ENCODE measurements around the gene FAM204A.
A peak's percentile ranks its signal among the peaks of the same experiment; 100 is the strongest.

FAM204A gene

DNA sequence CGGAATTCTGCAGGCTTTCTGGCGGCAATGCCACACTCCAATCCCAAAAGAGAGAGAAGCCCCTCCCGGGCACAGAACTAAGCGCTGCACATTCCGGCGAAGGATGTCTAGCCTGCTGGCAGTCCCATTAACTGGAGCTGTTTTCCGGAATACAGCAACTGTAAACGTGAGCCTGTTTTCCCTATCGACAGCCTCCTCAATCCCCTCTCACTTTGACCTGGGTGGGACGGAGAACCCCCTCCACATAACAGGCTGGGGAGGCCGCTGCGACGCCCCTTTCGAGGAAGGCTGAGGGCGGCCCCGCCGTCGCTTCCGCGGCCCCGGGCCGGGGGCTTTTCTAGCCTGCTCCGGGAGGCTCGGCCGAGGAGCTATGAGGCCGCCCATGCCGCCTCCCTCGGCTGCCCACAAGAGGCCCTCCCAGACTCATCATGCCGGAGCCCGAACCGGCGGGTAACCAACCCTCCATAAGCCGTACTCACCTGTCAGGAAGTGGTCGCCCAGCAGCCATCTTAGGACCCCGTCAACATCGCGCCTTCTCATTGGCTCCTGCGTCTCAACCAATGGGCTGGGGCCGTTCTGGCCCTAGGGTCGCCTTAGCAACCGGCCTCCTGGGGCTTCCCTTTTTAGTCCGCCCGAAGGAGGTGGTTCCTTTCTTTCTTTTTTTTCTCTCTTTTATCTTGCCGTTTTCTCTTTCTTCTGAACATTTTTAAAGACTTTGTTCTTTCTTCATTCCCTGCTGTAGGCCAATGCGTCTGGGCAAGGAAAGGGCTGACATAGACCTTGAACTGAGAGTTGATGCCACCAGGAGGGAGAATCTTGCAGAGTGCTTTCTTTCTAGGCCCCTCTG lies at the start of gene FAM204A:
Gene FAM204A (minus strand): TSS at position 534 of the 847 bp plus-strand sequence. CDS start 5,909 bp downstream, outside the sequence.
- TF ChIP-seq GATA1 (IDR thresholded peaks at IDR 0.05; ENCODE audit: low read depth, low read length) = no peak
- peak; percentile 79 for TF ChIP-seq POLR2A (IDR thresholded peaks at IDR 0.05; ENCODE audit: low read length)

GRCh38 chr10:118383699-118384098 lies 41.6 kb upstream of the FAM204A start:
- no peak for TF ChIP-seq GATA1 (IDR thresholded peaks at IDR 0.05; ENCODE audit: low read depth, low read length)
- no peak for TF ChIP-seq POLR2A (IDR thresholded peaks at IDR 0.05; ENCODE audit: low read length)

More for the DNA sequence above, at the start of gene FAM204A:
- peak; percentile 95 to 97 for DNase-seq

DNA sequence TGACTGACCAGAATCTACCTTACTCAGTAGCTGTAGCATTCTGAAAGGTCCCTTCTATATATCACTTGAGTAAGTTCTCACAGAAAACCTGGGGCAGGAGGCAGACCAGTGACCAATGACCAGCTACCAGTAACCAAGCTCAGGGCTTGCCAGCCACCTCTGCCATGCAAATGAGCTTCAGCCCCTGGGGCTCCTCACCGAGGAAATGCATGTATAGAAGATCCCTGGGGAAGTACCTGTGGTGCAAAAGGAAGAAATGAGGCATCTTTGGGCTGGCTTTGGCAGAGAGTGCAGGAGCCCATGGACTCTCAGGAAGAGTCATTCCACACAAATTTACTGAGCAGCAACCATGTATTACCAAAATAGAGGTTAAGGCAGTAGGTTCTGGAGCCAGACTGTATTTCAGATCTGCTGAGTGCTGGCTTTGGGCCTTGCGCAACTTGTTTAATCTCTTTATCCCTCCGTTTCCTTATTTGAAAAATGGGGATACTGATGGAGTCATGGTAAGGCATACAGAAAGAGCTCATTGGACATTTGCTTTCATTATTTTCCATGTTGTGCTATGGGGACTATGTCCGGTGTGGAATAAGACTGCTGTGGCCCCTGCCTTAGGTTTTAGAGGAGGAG lies 41.1 kb upstream of the FAM204A start:
- DNase-seq = no peak
- TF ChIP-seq POLR2A (IDR thresholded peaks at IDR 0.05; ENCODE audit: low read length) (no peak), GATA1 (IDR thresholded peaks at IDR 0.05; ENCODE audit: low read depth, low read length) (no peak)

More at GRCh38 chr10:118383699-118384098, 41.6 kb upstream of the FAM204A start:
- DNase-seq = no peak

DNA sequence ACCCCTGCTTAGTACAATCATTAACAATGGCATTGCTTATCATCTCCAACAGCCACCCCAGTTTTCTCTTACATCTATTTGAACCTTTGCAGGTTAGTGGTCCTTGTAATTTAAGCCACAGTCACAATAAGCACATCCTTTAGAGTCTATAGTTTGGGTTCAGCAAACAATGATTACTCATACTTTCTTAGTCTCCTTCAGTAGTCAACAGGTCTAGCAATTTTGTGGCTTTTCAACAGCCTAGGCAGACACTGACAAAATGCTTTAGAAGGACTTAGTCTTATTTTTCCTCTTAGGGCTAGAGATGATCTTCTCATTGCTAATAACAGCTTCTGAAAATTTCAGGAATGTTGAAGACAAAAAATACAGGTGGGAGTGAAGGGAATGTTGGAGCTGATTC lies 32.3 kb upstream of the FAM204A start:
- TF ChIP-seq POLR2A (IDR thresholded peaks at IDR 0.05; ENCODE audit: low read length) = no peak
- no peak for TF ChIP-seq GATA1 (IDR thresholded peaks at IDR 0.05; ENCODE audit: low read depth, low read length)
- DNase-seq = no peak

DNA sequence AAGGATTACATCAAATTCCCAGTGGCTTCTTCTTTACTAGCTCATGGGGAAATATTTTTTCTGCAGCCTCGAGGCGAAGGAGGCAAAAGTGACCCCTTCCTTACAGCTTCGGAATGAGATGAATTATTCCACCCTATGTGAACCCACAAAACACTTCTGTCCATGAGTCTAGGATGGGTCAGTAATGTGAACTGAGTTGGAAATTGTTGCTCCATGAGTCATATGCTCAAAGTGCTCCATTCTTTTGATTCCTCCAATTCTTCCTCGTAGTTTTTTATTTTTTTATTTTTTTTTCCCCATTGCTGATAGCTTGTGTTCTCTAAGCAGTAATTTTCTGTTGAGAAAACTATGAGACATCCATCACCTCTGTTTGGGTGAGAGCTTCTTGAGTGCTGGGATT lies 31.7 kb upstream of the FAM204A start:
- DNase-seq = no peak

GRCh38 chr10:118370499-118370898 lies 28.4 kb upstream of the FAM204A start:
- no peak for DNase-seq
- TF ChIP-seq GATA1 (IDR thresholded peaks at IDR 0.05; ENCODE audit: low read depth, low read length) (no peak), POLR2A (IDR thresholded peaks at IDR 0.05; ENCODE audit: low read length) (no peak)

More for the DNA sequence above, 31.7 kb upstream of the FAM204A start:
- TF ChIP-seq GATA1 (IDR thresholded peaks at IDR 0.05; ENCODE audit: low read depth, low read length) (no peak), POLR2A (IDR thresholded peaks at IDR 0.05; ENCODE audit: low read length) (no peak)

DNA sequence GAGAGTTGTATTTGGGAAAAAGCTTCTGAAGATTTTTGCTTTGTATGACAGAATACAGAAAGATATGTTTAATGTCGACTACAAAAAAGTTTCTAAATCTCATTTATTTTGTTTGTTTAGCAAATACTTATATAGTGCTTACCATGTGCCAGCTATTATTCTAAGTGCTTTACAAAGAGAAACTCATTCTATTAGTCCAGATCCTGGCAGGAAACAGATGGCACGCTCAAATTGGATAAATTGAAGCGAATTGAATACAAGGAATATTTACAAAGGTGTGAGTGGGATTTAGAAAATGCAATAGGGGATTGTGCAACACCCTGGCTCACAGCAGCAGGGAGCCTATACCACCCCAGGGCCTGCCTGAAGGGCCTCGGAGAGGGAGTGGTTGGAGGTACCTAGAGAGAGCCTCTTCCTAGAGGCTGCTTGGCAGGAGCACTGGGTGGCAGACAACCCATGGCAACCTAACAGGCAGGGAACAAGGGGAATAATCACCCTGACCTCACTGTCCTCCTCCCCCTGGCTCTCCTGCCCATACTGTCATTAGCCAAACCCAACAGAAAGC lies 27.6 kb upstream of the FAM204A start:
- no peak for TF ChIP-seq POLR2A (IDR thresholded peaks at IDR 0.05; ENCODE audit: low read length)
- no peak for TF ChIP-seq GATA1 (IDR thresholded peaks at IDR 0.05; ENCODE audit: low read depth, low read length)
- no peak for DNase-seq

DNA sequence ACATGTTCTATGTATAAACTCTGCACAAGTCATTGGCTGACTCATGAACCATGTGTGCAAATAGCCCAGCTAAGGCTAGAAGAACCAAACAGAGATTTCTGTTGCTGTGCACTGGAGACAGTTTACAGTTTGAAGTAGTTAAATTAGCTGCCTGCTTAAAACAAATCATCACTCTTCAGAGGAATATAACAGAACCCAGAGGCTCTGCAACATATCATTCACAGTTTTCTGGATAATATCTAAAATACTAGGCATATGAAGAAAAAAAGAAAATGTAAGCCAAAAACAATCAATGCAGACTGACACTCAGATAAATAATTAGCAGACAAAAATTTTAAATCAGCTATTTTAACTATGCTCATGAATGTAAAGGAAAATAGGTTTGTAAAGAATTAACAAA lies 23.6 kb upstream of the FAM204A start:
- TF ChIP-seq POLR2A (IDR thresholded peaks at IDR 0.05; ENCODE audit: low read length) (no peak), GATA1 (IDR thresholded peaks at IDR 0.05; ENCODE audit: low read depth, low read length) (no peak)
- no peak for DNase-seq

DNA sequence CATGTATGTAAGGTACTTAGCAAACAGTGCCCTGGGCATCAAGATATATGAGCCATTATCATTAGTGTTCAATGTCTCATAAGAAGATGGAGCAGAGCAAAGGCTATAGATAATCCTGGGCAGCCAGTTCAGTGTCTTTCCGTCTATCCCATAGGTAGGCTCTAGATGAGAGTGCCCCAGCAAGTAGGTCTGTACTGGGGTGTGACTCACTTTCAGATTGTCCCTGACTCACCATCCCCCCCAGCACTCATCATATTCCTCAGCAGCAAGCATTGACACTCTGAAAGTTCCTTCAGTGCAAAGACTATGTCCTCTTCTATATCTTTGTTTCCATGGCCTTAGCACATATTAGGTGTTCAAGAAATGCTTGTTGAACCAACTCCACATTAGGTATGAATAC lies 20.0 kb upstream of the FAM204A start:
- DNase-seq = no peak
- no peak for TF ChIP-seq GATA1 (IDR thresholded peaks at IDR 0.05; ENCODE audit: low read depth, low read length)
- TF ChIP-seq POLR2A (IDR thresholded peaks at IDR 0.05; ENCODE audit: low read length) = no peak

GRCh38 chr10:118358327-118358726 lies 16.2 kb upstream of the FAM204A start:
- TF ChIP-seq POLR2A (IDR thresholded peaks at IDR 0.05; ENCODE audit: low read length) (no peak), GATA1 (IDR thresholded peaks at IDR 0.05; ENCODE audit: low read depth, low read length) (no peak)
- DNase-seq = no peak

- DNase-seq = no peak
- TF ChIP-seq POLR2A (IDR thresholded peaks at IDR 0.05; ENCODE audit: low read length) = no peak
- TF ChIP-seq GATA1 (IDR thresholded peaks at IDR 0.05; ENCODE audit: low read depth, low read length) = no peak
Observed at GRCh38 chr10:118357841-118358240, 15.7 kb upstream of the FAM204A start.

DNA sequence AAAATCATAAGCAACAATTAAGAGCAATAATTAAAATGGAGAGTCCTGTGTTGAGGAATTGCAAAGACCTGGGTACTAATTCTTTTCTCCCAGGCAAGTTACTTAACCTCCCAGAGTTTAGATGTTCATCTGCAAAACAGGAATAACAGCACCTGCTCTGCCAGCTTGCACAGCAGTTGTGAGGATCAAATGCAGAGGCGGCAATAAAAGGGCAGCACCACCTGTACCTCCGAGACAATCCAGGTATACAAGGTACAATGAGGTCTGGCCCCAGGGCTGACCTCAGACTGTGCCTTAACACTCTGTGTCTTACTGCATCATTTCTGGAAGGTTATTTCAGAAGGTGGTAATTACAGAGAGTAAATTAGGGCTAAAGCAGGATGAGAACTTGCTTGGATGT lies 14.5 kb upstream of the FAM204A start:
- TF ChIP-seq GATA1 (IDR thresholded peaks at IDR 0.05; ENCODE audit: low read depth, low read length) = no peak
- TF ChIP-seq POLR2A (IDR thresholded peaks at IDR 0.05; ENCODE audit: low read length) = no peak
- no peak for DNase-seq

GRCh38 chr10:118355234-118355633 lies 13.1 kb upstream of the FAM204A start:
- no peak for DNase-seq
- no peak for TF ChIP-seq GATA1 (IDR thresholded peaks at IDR 0.05; ENCODE audit: low read depth, low read length)
- no peak for TF ChIP-seq POLR2A (IDR thresholded peaks at IDR 0.05; ENCODE audit: low read length)

DNA sequence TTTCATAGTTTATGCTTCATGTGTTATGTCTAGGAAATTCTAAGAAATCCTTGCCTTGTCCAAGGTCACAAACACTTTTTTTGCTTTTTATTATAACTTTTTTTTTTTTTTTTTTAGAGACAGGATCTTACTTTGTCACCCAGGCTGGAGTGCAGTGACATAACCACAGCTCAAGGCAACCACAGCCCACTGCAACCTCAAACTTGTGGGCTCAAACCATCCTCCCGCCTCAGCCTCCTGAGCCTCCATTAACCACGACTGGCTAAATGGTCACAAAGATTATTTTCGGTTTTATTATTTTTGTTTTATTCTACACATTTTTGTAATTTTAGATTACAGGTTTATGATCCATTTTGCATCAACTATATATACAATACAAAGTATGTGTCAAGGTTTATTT lies 7.1 kb upstream of the FAM204A start:
- DNase-seq = no peak
- TF ChIP-seq GATA1 (IDR thresholded peaks at IDR 0.05; ENCODE audit: low read depth, low read length) (no peak), POLR2A (IDR thresholded peaks at IDR 0.05; ENCODE audit: low read length) (no peak)
